HuH-7.5 (cell line): ENCODE measurements around the gene NATD1.
A peak's percentile ranks its signal among the peaks of the same experiment; 100 is the strongest.

ENCODE experiments used
- DNase-seq: peaks from one replicate; pipeline ENCODE4 v3.0.0; 2011; ENCODE audit warnings: low spot score

NATD1 gene

DNA sequence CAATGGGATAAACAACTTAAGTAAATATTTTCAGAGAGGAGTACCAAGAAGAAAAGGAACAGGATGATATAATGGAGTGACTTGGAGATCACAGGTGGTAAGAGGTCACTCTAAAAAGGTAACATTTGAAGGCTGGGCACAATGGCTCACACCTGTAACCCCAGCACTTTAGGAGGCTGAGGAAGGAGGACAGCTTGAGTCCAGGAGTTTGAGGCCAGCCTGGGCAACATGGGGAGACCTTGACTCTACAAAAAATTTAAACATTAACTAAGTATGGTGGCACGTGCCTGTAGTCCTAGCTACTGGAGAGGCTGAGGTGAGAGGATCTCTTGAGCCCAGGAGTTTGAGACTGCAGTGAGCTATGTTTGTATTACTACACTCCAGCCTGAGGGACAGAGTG, 35.9 kb downstream of the NATD1 start:
- no peak for DNase-seq

DNA sequence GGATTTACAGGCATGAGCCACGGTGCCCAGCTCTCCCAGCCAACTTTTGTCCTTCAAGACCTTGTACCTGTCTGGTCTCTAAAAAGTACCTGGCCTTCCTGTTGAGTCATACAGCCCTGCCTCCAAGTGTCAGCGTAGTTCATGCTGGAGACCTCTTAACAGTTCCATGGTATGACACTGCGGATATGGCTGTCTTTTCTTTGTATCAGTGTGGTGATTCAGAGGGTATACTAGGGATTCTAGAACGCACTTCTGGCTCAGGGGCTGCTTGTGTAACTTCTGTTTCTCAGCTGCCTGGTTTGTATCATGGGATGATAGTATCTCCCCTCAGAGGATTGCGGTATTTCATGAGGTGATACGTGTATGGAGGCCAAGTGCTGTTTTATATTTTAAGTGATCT, 37.3 kb downstream of the NATD1 start:
- DNase-seq = no peak

DNA sequence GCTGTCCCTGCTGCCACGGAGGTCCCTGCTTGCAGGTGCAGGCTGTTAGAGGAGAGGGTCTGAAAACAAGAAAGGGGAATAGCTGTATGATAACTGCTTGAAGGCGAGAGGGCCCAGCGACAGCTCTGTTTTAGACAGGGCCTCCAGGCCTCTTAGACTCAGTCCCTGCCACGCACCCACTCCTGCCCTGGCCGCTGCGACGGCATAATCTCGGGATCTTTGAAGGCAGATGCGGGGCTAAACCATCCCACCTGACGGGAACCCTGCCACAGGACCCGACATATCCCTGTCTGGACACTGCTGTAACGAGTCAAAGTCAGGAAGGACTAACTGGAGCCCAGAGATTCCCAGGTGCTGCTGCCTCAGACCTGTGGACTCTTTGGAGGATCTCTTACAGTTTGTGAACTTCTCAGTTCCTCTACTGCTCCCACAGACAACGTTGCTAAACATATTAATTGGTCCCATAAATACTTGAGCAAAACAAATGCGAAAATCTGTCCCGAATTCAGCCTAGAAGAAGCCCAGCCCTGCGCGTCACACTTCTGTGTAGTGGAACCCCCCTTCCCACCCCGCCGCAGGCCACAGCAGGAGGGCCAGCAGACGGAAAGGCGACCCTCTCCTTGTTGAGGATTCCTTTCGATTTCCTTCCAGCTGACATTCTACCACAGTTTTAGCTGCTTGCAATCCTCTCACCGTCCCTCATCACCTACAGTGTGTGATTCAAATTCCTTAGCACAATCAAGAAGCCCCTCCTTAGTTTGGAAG, 38.3 kb downstream of the NATD1 start:
- no peak for DNase-seq

DNA sequence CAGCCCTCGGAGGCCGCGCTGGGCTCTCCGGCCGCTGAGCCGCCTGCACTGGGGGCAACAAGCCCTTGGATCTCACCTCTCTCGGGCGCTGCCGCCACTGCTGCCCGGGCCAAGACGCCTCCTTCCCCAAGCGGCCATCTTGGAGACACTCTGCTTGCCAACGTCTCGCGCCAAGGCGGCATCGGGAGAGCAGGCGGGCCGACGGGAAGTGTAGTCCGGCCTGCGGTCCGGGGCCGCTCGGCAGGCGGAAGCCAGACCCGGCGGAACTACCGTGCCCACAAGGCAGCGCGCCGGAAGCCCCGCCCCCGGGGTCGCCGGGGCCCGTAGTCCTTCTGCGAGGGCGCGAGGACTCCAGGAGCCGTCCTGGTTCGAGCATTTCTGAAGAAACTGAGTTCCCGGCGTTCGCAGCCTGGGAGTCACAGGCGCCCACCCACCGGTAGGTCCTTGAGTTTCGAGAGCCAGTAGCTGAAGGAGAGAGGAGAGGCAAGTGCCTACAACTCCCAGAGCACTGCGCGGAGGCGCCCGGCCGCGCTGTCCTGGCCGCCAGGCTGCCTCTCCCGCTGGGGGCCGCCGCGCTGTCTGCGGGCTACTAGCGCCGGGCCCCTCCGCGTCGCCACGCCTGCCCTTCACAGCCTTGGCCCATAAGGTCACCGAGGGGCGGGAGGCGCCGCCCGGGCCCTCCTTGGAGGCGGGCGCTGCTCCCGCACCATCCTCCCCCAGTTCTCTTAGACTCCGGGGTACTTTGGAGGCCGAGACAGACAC, 39.0 kb downstream of the NATD1 start, which contains the start of gene TMEM11:
Gene TMEM11, minus strand, starts transcription at position 147 of the 762 bp plus-strand sequence. Its CDS starts 9 bp downstream, at position 138.
- DNase-seq = peak; percentile 83

DNA sequence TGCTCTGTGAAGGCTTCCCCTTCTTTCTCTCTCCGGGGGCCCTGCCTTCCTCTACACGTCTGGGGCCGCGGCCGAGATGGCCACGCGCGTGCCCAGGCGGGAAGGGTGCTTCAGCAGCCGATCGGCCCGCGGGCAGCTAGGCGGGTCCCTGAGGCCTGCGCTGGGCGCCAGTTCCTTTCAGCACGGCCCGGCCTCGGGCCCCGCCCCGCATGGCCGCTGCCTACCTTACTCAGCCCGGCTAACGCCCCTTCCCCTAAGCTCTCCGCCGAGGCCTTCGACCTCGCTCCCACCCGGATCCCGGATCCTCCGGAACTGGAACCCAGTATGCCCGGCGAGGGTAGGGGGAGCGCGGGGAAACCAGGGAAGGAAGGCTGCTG, 39.6 kb downstream of the NATD1 start:
- DNase-seq = peak; percentile 46

DNA sequence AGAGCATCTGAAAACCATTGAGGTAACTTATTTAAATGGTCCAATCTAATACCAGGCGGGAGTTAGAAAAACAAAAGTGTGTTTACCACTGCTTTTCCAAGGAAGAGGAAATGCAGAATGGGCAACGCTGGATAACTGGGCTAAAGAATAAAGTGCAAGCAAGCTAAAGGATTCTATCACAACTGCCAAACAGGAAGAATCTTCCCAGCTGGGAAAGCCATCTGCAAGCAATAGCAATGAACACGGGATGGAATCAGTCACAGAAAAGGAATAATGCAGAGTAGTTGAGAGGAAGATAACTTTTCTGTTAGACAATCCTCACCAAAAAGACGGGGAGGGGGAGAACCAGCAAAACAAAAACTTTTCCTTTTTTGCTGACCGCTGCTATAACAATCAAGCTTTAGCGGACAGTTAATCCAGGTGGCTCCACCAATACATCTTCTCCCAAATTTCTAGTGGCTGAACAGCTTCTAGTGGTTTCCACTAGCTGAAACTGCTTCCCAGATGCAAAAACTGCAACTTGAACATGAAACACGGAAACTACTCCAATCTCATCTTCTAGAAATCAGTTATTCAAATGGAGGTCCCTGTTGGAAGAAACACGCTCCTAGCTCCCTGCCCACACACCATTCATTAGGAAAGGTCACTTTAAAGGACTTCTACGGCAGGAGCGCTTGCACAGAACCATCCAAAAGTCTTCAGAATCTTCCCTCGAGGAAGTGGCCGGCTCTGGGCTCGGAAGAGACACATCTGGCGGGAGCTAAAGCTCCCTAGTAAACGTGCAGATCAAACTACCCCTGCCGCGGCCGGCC, 40.2 kb downstream of the NATD1 start:
- no peak for DNase-seq

DNA sequence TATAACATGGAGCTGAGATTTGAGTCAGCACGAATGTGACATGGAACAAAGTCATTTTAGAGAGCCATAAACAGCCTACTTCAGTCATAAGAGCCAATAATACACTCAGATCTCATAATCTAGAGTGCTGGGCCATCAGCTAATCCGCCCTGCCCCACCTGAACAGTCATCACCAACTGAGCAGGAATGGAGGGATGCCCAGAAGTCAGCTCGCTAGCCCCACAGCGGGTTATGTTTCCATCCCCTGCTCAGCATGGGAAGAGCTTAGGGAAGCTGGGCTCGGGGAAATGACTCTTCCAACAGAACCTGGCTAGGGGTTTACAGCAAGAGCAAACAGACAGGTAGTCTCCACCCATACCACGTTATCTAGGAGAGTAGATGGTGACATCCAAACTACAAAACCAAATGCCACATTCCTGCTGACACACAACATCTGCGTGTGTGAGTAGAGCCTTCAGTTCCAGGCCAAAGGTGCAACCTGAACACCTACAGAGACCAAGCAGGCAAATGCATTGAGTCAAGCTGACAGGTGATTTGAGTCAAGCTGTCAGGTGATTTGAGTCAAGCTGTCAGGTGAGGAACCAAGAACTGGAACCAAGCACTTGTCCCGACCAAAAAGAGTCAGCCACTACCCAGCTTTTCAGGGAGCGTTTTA, 41.3 kb downstream of the NATD1 start:
- DNase-seq = no peak

DNA sequence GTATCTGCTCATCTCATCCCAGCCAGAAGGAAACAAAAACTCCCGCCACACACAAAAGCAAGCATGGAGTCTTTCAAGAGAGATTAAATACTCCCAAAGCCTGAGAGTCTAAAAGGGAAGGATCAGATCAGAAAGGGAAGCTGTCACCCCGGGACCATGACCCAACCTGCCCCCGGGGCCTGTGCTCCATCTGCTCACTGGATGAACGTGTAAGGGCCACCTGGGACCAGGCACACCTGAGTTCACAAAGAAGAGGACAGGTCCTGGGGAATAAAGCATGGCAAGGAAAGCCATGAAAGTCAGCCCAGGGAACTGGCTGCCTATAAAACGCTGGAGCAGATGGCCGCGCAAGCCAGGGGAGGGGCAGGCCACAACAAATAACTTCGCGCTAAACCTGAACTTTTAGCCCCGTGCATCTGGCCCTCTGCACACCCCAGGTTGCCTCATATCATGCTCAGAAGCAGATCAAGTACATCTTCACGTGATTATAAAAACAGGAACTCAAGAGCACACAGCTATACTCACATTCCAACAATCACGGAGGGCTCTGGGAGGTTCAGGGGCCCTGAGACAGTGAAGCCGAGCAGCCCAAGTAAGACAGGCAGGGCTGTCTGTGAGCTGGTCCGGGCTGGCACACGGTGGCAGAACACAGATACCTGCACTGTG, 42.7 kb downstream of the NATD1 start:
- no peak for DNase-seq

DNA sequence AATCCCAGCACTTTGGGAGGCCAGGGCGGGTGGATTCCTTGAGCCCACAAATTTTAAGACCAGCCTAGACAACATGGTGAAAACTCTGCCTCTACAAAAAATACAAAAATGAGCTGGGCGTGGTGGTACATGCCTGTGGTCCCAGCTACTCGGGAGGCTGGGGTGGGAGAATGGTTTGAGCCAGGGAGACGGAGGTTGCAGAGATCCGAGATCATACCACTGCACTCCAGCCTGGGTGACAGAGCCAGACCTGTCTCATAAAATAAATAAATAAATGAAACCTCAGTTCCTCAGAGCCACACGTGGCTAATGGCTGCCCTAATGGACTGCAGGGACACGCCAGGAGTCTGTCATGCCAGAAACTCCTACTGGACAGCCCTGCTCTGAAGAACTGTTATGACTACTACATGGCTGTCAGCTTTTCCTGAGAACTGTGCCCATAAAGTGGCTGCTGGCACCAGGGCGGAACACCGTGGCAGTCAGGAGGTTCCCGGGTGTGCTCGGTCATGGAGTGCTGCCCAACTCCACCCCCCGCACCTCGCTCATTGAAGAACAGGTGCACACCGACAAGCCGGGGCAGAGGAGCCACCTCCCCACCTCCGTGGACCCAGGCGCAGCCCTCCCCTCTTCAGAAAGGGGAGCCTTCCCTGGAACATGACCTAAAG, 43.6 kb downstream of the NATD1 start:
- DNase-seq = no peak

DNA sequence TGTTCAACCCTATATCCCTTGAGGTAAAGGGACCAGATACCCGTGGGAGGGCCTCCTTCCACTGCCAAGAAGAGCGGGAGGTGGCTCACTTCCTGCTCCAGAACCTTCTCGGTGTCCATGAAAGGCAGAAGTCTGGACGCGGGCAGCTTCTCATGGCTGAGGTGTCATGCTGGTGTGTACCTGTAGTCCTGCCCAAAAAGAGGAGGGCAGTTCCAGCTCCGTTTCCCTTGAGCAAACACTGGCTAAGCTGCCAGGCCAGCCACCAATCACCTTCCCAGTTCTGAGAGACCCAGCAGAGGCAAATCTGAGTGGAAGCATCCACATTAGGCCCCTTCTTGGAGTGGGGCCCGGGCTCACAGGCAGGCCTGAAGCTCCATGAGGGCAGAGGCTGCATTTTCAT, 44.9 kb downstream of the NATD1 start:
- no peak for DNase-seq

DNA sequence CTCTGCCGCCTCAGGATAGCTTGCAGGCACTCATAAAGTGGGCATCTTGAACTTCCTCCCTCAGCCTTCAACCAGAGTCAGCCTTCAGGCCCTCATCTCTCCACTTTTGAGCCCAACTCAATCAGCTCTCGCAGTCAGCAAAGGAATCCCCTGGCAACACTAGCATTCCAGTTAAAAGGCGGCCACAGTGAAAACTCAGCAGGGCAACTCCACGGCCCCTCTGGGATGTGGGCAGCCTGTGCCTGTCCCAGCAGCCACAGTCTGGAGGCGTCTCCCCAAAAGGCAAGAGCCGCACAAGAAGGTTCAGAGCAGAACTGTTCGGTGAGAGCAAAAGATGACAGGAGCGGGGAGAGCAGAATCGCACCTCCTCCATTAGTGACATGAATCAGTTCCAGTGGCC, 48.3 kb downstream of the NATD1 start:
- DNase-seq = no peak

DNA sequence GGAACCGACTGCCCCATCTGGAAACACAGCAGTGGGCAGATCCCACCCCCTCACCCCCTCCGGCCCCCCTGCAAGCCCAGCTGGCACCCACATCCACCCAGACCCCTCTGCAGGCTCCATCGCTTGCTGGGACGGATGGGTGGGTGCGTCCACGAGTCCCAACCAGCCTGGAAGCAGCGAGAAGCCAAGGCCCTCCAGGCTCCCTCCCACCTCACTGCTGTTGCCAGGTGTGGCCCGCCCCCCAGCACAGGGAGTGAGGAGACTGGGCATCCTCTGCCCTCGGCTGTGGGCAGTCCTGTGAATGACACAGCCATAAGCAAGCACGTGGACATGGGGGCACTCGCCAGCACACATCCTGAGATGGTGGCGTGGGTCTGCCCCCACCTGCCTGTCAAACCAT, 50.7 kb downstream of the NATD1 start:
- DNase-seq = no peak

DNA sequence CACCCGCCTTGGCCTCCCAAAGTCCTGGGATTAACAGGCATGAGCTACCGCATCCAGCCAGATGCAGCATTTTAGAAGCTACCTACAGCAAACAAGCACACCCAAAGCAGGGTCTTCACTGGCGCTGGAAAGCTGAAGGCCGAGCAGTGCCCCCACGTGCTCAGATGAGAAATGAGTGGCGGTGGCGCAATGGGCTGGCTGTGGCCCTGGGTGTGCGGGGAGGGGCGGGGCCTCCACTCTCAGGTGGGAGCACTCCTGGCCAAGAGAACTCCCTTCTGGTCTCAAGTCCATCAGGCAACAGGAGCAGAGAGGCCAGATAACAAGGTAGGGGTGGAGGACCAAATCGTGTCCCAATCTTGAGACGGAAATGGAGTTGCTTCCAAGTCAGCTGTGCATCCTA, 51.3 kb downstream of the NATD1 start:
- no peak for DNase-seq

DNA sequence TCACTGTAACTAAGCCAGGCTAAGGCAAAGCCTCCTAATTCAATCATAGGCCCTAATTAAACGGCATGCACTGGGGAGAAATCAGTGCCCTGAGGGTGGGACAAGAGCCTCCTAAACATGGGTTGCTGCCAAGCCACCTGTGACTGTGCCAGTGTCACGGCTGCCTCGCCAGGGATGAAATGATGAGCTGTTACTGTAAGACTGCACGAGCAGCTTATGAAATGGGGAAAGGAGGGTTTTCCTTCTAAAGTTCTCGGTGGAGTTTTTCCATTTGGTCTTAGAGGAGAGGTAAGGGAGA, 52.0 kb downstream of the NATD1 start:
- no peak for DNase-seq

DNA sequence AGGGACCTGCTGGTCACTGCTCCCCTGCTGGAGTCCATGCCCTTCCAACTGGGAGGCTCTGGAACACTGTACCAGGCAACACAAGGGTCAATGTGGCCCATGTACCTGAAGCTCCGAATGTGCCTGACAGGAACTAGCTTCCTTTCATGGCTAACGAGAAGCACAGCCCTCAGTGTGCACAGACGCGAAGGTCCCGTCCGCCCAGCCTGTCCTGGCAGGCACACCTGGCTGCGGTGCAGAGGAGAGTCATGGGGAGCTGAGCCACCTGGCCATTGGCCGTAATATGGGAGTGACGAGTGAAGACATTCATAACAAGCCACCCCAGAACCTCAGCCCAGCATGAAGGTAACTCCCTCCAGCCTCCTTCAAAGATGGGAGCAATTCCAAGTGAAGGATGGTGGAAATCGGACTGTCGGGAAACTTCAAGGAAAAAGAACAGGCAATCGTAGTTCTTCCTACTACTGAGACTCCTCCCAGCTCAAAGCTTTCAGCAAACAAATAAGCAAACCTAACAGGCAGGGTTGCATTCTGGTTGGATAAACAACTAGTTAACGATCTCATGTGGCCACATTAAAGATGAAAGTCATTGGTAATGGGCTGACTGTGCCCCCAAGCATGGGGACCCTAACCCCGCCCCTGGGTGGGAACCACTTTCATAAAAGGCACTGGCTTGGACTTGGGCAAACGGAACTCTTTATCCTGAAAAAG, 52.5 kb downstream of the NATD1 start:
- DNase-seq = no peak

DNA sequence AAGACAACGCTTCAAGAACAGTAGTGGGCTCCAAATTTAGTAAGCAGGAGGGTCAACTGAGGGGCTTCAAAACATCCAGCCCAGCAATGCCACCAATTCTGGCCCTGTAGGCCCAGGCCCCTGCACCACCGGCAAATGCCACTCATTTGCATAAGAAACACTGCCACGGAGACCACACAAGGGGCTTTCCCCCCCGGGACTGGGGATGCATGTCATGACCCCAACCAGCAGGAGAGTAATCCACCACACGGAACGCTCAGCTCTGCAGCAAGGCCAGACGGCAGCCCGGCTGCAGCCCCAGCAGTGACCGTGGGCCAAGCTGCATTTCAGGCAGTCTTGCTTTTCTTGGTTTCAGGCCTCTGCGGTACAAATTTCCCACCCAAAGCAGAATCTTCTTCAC, 53.4 kb downstream of the NATD1 start:
- no peak for DNase-seq

DNA sequence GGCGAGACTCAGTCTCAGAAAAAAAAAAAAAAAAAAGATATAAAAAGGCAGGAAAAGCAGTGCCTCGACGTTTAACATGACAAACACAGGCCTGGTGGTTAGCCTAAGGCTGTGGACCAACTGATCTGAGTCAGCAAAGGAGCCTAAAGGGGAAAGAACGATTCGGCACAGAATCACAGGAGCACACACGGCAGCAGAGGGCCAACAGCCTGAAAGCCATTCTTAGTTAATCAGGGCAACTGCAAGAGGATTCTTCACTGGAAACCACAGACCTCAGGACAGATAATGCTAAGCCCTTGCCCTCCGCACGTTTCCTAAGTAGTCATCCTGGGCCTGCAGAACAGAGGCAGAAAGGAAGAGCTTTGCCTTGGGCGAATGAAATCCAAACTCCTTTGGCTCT, 53.9 kb downstream of the NATD1 start:
- no peak for DNase-seq

DNA sequence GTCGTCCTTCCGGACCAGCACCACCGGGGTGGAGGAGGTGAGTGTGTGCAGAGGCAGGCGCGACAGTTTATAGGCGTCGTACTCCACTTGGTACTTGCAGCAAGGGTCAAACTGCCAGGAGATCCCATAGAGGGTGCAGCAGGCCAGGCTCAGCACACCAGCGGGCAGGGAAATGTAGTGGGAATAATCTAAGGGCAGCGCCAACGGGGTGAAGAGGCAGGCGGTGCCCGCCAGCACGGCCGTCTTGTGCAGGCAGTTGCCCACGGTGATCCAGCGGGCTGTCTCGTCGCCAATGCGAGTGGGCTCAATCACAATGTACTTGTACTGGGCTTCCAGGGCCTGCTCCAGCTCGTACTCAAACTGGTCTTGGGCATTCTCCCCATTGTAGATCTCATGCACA, 54.8 kb downstream of the NATD1 start:
- DNase-seq = no peak

DNA sequence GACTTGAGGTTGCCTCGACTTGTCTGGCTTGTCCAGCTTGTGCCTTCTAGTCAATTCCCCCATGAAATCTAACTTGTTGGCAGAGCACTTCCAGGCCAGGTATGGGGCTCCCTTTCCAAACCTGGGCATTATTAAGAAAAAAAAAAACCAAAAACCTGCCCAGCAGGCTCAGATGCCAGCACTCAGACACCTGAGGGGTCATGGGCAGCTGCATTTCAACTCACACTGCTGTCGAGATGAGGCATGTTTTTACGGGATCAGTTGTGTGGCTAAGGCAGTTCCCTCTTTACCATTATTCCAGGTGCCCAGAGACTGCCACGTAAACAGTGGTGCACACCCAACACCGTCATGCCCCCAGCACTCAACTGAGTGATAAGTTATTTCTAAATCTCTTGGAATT, 57.1 kb downstream of the NATD1 start:
- DNase-seq = no peak

DNA sequence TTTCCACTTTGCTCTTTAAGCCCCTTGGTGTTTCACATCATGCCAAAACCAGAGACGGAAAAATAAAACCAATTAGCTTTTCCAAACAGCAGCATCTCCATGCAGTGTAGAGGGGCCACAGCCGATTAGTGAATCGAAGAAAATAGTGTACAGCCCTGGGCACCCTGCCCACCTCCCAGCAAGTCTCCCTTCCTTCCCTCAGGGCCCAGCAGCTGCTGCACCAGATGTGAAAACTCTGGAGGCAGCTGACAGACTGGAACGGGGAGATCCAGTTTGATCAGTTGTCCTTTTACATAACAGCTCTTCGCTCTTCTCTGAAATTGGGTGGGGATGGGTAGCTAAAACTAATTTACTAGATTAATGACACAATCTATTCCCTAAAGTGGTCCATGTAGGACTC, 58.5 kb downstream of the NATD1 start:
- no peak for DNase-seq

DNA sequence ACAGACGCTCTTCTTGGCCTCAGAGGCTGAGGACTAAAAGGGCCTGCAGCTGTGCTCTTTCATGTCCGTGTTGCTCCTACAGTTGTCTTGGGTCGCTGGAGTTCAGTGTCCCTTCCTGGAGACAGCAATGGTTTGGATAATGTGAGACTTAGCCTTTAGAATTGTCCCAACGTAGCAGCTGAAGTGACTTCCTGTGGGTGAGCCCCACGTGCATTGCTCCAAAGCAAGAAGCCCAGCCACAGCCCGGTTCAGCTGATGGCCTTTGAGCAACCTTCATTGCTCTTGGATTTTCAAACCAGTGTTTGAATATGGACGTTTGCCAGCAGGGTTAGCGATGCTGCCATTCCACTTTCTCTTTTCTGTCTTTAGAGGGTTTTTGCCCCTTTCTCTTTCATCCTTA, 59.0 kb downstream of the NATD1 start:
- no peak for DNase-seq
